Common myeloid progenitor, CD34-positive (primary cell): ENCODE measurements around the gene CRAMP1.

Experiments used
- CTCF ChIA-PET: fragments of 350-600 bp; sonication (Branson Sonifier 250); formaldehyde crosslinking; loops from one replicate; lab custom pipeline; 2021; ENCODE audit warnings: antibody characterized with exemption; lab: Charles Lee
- POLR2A ChIA-PET: fragments of 350-600 bp; sonication (Branson Sonifier 250); formaldehyde crosslinking; loops from one replicate; lab custom pipeline; 2021; ENCODE audit warnings: antibody characterized with exemption; lab: Charles Lee
- DNase-seq, 3 donors: peaks; one replicate each; pipeline versions ENCODE4 v3.0.0 to v3.0.0-alpha.2; 2013
- H3K27ac ChIP-seq, 2 experiments: 1 replicate in 1 of 2; 2 replicates in 1 of 2; pipeline ENCODE4 v1.7.0; 2013; ENCODE audit warnings: inconsistent platforms in 2 of 2, low read length in 2 of 2, mild to moderate bottlenecking in 2 of 2, low read depth in 1 of 2, moderate library complexity in 1 of 2; ENCODE audit not compliant: severe bottlenecking in 2 of 2, insufficient read depth in 1 of 2, poor library complexity in 1 of 2
- H3K27me3 ChIP-seq, 5 experiments: replicated peaks in 2 of 5; 1 replicate in 3 of 5; 2 replicates in 2 of 5; pipeline versions ENCODE4 v1.6.1 to v1.7.0; 2013; ENCODE audit warnings: low read length in 4 of 5, mild to moderate bottlenecking in 2 of 5, moderate library complexity in 2 of 5, inconsistent platforms in 1 of 5; ENCODE audit not compliant: insufficient read depth in 5 of 5, control insufficient read depth in 4 of 5
- H3K36me3 ChIP-seq, 4 experiments: 1 replicate in 2 of 4; 2 replicates in 2 of 4; pipeline versions ENCODE4 v1.6.1 to v1.7.0; 2013; ENCODE audit warnings: low read length in 3 of 4, control low read depth in 1 of 4, mild to moderate bottlenecking in 1 of 4; ENCODE audit not compliant: control insufficient read depth in 4 of 4, insufficient read depth in 4 of 4
- H3K4me1 ChIP-seq, 4 experiments: 1 replicate in 3 of 4; 2 replicates in 1 of 4; pipeline versions ENCODE4 v1.6.1 to v1.7.1; 2013; ENCODE audit warnings: low read length in 3 of 4, mild to moderate bottlenecking in 3 of 4, control low read depth in 1 of 4, inconsistent platforms in 1 of 4, moderate library complexity in 1 of 4; ENCODE audit not compliant: control insufficient read depth in 4 of 4, insufficient read depth in 4 of 4; ENCODE audit errors: control extremely low read depth in 1 of 4
- H3K4me3 ChIP-seq, 7 experiments: 1 replicate in 4 of 7; 2 replicates in 3 of 7; pipeline versions ENCODE4 v1.5.1 to v1.7.0; 2013; ENCODE audit warnings: mild to moderate bottlenecking in 7 of 7, low read length in 6 of 7, moderate library complexity in 6 of 7, inconsistent platforms in 2 of 7, low read depth in 2 of 7, control low read depth in 1 of 7; ENCODE audit not compliant: insufficient read depth in 4 of 7, control insufficient read depth in 1 of 7; ENCODE audit errors: extremely low read depth in 1 of 7
- H3K9me3 ChIP-seq, 5 experiments: 1 replicate in 4 of 5; 2 replicates in 1 of 5; pipeline versions ENCODE4 v1.6.1 to v1.7.1; 2013; ENCODE audit warnings: low read length in 4 of 5, mild to moderate bottlenecking in 2 of 5, inconsistent platforms in 1 of 5, low read depth in 1 of 5, moderate library complexity in 1 of 5; ENCODE audit not compliant: control insufficient read depth in 4 of 5, insufficient read depth in 2 of 5; ENCODE audit errors: control extremely low read depth in 1 of 5
- WGBS: methylation state at CpG from one replicate; pipeline ENCODE4 v1.1.5; 2013; ENCODE audit not compliant: insufficient coverage; 5-methylcytosine and 5-hydroxymethylcytosine counted together

The CRAMP1 gene

GRCh38 chr16:1631931-1632637, 19.9 kb downstream of the CRAMP1 start:
- ChIA-PET POLR2A (no interaction called here), CTCF (interaction anchor here (1.2 to 1.7 kb wide), 2 partner anchors 15 to 18 kb away, joined by 3 to 4 read pairs; no protein-coding TSS in a partner anchor)
- no peak overlapping the region for H3K27ac ChIP-seq
- no peaks in the 10 kb centered on the region for H3K27me3 ChIP-seq
- no peak for DNase-seq
- no peaks in the 10 kb centered on the region for H3K4me1 ChIP-seq
- peaks cover 11 to 89% (median 72%) of the 10 kb centered on the region in 4 experiments for H3K36me3 ChIP-seq
- H3K4me3 ChIP-seq = no peak overlapping the region
- no peaks in the 10 kb centered on the region for H3K9me3 ChIP-seq
- WGBS = 97% methylated on average over 17 of the region's 18 CpGs

- DNase-seq = no peak
- 98% methylated on average over 13 of the region's 13 CpGs for WGBS
- Histone ChIP-seq H3K27ac (no peak overlapping the region), H3K4me3 (no peak overlapping the region), H3K27me3 (no peaks in the 10 kb centered on the region), H3K4me1 (no peaks in the 10 kb centered on the region), H3K9me3 (no peaks in the 10 kb centered on the region), H3K36me3 (peaks cover 11 to 90% (median 73%) of the 10 kb centered on the region in 4 experiments)
- ChIA-PET CTCF (interaction anchor here (1.7 kb wide), 1 partner anchor 17 kb away, joined by 4 read pairs; no protein-coding TSS in a partner anchor), POLR2A (no interaction called here)
Observed at GRCh38 chr16:1632638-1632970, 20.4 kb downstream of the CRAMP1 start.

GRCh38 chr16:1633310-1633709, 21.1 kb downstream of the CRAMP1 start:
- POLR2A ChIA-PET = no interaction called here
- Histone ChIP-seq H3K9me3 (no peaks in the 10 kb centered on the region), H3K4me1 (no peaks in the 10 kb centered on the region), H3K36me3 (peaks cover 11 to 94% (median 78%) of the 10 kb centered on the region in 4 experiments), H3K27me3 (no peaks in the 10 kb centered on the region), H3K4me3 (no peak overlapping the region), H3K27ac (no peak overlapping the region)
- WGBS = 97% methylated on average over 11 of the region's 12 CpGs
- DNase-seq = no peak
- CTCF ChIA-PET = interaction anchor here (1.1 to 1.7 kb wide), 2 partner anchors 13 to 16 kb away, joined by 3 to 4 read pairs; no protein-coding TSS in a partner anchor

- H3K4me1 ChIP-seq = no peaks in the 10 kb centered on the region
- H3K27me3 ChIP-seq = no peaks in the 10 kb centered on the region
- no peak overlapping the region for H3K4me3 ChIP-seq
- WGBS = 98% methylated on average over 12 of the region's 12 CpGs
- no peak overlapping the region for H3K27ac ChIP-seq
- POLR2A ChIA-PET = interaction anchor here (0.7 kb wide), 1 partner anchor 24 kb away, joined by 3 read pairs; no protein-coding TSS in a partner anchor
- CTCF ChIA-PET = no interaction called here
- H3K9me3 ChIP-seq = no peaks in the 10 kb centered on the region
- no peak for DNase-seq
- peaks cover 11 to 94% (median 77%) of the 10 kb centered on the region in 4 experiments for H3K36me3 ChIP-seq
Observed at GRCh38 chr16:1634541-1634940, 22.4 kb downstream of the CRAMP1 start.

GRCh38 chr16:1635070-1635469, 22.9 kb downstream of the CRAMP1 start:
- POLR2A ChIA-PET = no interaction called here
- no peak overlapping the region for H3K4me3 ChIP-seq
- H3K9me3 ChIP-seq = no peaks in the 10 kb centered on the region
- DNase-seq = no peak
- H3K4me1 ChIP-seq = peaks cover 0 to under 1% (median 0%) of the 10 kb centered on the region in 4 experiments
- no peaks in the 10 kb centered on the region for H3K27me3 ChIP-seq
- CTCF ChIA-PET = no interaction called here
- H3K27ac ChIP-seq = no peak overlapping the region
- 97% methylated on average over 13 of the region's 13 CpGs for WGBS
- peaks cover 11 to 94% (median 77%) of the 10 kb centered on the region in 4 experiments for H3K36me3 ChIP-seq

GRCh38 chr16:1637526-1637925, 25.4 kb downstream of the CRAMP1 start:
- no peak overlapping the region for H3K4me3 ChIP-seq
- POLR2A ChIA-PET = no interaction called here
- WGBS = 97% methylated on average over 10 of the region's 11 CpGs

GRCh38 chr16:1638757-1639156, 26.6 kb downstream of the CRAMP1 start:
- no peak overlapping the region for H3K4me3 ChIP-seq
- peaks cover 0 to 92% (median 75%) of the 10 kb centered on the region in 4 experiments for H3K36me3 ChIP-seq
- ChIA-PET CTCF (no interaction called here), POLR2A (no interaction called here)
- WGBS = 100% methylated on average over 8 of the region's 8 CpGs
- H3K4me1 ChIP-seq = peaks cover 0 to 5% (median 1%) of the 10 kb centered on the region in 4 experiments
- DNase-seq = no peak
- no peak overlapping the region for H3K27ac ChIP-seq
- H3K27me3 ChIP-seq = no peaks in the 10 kb centered on the region
- no peaks in the 10 kb centered on the region for H3K9me3 ChIP-seq

More at GRCh38 chr16:1637526-1637925, 25.4 kb downstream of the CRAMP1 start:
- H3K27ac ChIP-seq = no peak overlapping the region
- DNase-seq = no peak
- CTCF ChIA-PET = no interaction called here
- H3K27me3 ChIP-seq = no peaks in the 10 kb centered on the region
- peaks cover 7 to 95% (median 76%) of the 10 kb centered on the region in 4 experiments for H3K36me3 ChIP-seq
- peaks cover 0 to 5% (median 1%) of the 10 kb centered on the region in 4 experiments for H3K4me1 ChIP-seq
- no peaks in the 10 kb centered on the region for H3K9me3 ChIP-seq
